NCI-H2029 (cell line): Measurements from ENCODE around the gene RAET1L.
"Not testable (repeated sequence)": the region's sequence is repeated elsewhere in the genome, so short reads cannot be mapped to it uniquely, and the experiment has no call there.

Experiments used
- DNase-seq: peaks from one replicate; lab custom pipeline; 2025; lab: John Stamatoyannopoulos, UW

Gene RAET1L

DNA sequence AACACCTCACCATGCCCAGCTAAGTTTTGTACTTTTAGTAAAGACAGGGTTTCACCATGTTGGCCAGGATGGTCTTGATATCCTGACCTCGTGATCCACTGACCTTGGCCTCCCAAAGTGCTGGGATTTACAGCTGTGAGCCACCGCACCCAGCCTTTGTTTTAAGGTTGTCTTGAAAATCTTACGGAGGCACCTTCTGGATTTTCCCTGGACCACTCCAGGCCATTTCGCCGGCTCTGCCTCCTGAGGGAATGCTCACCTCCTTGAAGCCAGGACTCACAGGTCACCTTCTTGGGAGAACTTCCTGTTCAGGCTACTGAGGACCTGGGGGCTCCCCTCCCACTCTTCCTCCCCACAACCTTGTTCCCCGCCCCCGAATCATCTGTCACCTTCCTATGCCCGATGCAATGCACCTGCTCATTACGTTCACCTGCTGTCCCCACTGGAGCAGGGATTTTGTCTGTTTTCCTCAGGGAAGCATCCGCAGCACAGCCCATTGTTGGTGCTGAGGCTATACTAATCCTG is 19.4 kb upstream of the RAET1L start:
- DNase-seq: no peak

DNA sequence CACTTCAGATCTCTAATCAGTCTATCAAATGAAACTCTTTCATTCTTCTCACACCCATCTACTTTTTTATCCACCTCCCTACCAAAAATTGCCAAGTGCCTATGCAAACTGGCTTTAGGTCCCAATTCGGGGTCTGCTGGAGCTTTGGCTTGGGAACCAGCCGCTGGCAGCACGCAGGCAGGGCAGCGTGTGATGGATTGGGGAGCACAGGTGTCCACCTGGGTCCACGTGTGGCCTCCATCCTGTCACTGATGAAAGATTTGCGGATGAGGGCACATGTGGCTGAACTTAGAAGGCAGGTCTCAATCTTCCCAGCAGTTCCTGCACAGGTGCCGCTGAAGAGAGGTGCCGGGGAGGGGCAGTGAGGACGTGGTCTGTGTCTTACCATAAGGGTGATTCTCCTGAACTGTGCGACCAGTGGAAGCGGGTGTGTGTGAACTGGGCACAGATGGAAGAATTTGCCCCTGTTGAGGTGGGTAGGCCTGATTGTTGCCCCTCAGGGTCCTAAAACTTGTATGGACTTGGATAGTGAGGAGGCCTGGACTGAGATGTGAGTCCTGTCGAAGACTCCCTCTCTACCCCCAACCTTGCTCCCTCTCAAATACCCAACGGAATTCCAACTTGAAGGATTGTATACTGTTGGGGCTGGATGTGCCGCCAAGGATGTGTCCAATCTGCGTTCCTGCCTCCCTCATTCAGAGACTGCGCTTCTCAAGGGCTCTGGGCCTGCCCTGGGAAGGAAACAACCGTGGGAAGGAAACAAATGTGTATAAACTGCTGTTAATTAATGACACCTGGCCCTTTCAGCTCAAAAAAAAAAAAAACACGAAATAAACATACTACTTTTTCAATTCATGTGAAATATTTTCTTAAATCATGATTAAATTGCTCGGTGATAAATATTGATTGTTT is 18.4 kb upstream of the RAET1L start:
- DNase-seq: no peak

DNA sequence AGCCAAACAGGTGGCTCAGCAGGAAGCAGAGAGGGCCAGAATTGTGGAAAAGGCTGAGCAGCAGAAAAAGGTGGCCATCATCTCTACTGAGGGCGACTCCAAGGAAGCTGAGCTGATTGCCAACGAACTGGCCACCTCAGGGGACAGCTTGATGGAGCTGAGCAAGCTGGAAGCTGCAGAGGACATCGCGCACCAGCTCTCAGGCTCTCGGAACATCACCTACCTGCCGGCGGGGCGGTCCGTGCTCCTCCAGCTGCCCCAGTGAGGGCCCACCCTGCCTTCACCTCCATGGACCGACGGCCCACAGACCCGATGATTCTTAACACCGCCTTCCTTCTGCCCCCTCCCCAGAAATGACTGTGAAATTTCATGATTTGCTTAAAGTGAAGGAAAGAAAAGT is 17.8 kb upstream of the RAET1L start:
- no peak for DNase-seq

DNA sequence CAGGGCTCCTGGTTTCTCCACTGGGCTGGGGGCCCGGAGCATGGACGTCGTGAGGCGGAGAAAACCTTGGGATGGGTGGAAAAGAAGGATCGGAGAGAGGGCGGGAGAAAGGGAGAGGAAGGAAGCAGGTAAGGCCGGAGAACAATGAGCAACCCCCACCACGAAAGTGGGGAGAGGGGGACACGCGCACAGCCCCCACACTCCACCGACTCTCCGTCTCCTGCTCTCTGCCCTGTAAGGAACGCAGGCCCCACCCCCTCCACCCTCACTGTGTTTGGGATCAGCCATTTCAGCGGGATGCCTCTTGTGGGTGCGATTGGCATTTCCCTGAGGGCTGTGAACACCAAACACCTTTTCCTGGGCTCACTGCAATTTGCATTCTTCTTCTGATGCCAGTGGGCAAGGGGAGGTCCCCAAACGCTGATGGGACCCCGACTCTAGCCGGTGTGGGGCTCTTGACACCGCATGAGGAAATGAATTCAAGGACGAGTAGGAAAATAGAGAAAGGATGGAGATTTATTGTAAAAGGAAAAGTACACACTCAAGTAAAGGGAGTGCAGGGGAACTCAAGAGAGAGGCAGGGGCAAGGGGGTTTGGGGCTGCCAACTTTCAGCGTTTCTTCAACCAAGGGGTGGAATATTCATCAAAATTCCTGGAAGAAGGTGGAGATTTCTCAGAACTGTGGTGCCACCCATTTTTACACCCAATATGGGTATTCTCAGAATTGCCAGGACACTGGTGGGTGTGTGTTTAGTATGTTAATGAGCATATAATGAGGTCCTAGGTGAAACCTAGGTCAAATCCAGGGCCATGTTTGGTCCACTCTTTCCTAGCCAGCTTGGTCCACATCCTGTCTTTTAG is 13.1 kb upstream of the RAET1L start:
- no peak for DNase-seq

DNA sequence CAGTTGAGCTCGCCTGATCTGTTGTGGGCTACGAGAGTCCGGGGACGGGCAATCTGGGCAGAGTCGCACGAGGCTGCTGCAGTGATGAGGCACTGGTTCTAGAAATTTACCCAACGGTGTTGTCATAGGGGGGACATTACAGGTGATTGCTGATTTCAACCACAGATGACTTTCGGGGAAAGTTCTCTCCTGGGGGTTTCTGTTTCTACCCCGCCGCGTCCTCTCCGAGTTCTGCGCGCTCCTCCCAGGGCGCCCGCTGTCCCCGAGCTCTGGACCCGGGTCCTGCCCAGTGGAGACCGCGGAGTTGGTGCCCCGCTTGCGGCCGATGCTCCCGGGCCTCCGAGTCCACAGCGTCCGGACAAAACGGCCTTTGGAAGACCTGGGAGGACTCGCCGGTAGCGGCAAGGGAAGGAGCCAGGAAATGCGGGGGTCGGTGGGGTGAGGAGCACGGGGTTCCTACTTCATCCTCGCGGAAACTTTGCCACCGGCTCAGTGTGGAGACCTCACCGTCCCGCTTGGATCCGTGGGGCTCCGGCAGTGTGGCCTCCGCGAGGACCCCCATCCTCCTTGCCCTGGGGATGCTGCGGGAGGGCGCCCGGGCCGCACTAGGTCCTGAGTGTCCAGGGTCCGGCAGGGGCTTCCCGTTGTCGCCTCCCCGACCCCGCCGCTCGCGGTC is 12.3 kb upstream of the RAET1L start:
- DNase-seq: no peak

DNA sequence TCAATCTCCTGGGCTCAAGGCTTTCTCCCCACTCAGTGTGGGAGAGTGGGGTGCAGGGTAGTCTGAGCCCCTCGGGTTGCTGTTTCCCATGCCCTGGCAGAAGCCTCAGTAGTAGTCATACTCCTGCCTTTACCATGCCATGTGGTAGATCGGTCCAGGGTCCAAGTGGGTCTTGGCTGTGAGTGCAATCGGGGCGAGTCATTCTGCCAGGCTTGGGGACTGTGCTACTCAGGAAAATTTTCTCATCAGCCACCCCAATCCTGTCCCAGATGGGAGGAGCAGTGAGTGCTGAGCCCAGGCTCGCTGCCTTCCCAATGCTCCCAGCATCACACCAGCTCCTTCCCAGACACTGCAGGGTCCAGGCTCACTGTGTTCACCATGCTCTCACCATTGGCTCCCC is 10.7 kb upstream of the RAET1L start:
- no peak for DNase-seq

DNA sequence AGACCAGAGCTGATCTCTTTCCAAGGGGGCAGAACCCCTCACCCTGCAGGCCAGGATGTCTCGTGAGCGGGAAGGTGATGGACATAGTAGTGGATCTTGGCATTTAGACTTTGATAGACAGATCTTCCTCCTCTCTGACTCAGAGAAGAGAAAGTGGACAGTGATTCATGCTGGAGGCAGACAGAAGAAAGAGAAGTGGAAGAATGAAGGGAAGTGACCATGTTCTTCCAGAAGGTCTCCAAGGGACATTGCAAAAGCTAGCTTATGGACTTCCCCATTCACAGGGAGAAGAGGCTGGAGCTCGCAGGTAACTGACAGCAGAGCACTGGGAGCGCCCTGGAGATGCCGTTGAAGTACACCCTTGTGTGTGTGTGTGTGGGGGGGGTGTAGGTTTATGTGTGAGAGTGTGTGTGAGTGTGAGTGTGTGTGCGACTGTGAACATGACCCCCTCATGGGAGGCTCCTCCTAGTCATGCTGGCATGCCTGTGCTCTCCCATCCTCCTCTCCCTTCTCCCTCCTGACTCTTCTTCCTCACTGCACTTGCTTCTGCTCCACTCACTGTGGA is 8.0 kb upstream of the RAET1L start:
- DNase-seq: no peak

DNA sequence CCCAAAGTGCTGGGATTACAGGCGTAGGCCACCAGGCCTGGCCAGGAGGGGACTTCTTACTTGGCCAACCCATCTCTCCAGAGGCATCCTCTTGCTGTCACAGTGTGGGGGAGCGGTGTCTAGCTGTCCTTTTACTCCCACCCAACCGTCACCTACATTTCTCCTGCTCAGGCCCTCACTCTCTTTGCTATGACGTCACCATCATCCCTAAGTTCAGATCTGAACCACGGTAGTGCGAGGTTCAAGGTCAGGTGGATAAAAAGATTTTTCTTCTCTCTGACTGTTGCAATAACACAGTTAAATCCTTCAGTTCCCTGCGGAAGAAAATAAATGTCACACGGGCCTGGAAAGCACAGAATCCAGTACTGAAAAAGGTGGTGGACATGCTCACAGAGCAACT is 7.3 kb upstream of the RAET1L start:
- DNase-seq: no peak

DNA sequence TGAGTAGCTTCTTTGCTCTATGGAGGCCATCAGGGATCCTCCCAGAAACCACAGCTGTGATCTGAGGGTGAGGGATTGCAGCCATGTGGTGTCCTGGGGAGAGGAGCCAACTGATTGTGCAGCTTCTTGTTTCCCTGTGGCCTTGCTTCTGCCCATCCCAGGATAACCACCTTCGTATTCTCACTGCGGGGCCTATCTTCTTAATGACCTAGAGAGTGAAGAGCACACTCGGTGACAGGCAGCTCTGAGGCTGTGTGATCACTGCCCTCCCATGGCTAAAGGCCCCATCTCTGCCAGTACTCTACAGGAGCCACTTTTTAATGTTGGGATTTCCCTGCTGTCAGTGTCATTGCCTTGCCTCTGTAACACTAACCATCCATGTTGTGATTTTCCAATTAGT is 5.3 kb upstream of the RAET1L start:
- no peak for DNase-seq

DNA sequence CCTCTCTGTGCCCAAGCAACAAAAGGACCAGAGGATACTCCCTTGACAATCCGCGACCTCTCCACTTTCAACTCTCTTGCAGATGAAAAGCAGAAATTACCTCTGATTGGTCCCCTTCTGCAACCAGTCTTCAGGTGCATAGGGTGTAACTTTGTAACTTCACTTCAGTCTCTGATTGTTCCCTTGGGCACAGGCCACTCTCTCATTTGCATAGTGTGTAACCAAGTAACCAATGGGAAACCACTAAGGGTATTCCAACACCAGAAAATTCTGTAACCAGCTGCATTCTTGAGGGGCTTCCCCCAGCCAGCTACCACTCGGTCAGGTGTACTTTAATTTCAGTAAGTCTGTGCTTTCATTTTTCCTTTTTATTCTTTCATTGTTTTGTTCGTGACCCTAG is 4.4 kb upstream of the RAET1L start:
- no peak for DNase-seq

DNA sequence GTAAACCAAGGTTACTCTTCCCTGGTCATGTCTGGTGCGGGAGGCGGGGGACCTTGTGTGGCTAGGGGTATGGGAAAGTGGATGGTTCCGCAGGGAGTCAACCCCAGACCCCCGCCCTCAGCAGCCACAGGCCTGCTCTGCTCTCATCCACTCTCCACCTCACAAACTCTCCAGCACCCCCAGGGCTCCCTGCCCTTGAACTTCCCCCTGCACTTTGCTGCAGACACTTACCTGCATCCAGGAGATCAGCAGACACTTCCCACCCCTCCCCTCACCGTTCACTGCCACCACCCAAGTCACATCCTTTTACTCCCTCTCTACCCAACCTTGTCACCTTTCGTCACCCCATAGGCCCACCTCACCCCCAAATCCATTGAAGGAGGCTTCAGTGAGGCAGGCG is 3.9 kb upstream of the RAET1L start:
- no peak for DNase-seq

DNA sequence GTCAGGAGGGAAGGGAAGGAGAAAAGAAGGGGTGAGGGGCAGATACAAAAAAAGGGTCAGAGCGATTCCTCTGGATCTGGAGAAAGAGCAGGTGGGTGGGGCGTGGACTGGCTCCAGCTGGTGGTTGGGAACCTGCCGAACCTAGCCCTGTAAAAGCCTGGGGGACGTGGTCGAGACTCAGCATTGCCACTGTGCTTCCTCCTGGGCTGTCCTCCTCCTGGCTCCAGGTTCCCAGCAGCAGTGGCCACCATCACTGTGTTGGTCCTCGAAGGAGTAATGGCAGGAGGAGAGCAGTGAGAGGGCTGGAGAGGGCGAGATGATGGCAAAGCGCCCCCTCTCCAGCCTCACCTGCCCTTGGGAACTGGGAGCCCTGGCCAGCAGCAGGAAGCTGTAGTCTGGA is 3.5 kb upstream of the RAET1L start:
- DNase-seq: no peak

DNA sequence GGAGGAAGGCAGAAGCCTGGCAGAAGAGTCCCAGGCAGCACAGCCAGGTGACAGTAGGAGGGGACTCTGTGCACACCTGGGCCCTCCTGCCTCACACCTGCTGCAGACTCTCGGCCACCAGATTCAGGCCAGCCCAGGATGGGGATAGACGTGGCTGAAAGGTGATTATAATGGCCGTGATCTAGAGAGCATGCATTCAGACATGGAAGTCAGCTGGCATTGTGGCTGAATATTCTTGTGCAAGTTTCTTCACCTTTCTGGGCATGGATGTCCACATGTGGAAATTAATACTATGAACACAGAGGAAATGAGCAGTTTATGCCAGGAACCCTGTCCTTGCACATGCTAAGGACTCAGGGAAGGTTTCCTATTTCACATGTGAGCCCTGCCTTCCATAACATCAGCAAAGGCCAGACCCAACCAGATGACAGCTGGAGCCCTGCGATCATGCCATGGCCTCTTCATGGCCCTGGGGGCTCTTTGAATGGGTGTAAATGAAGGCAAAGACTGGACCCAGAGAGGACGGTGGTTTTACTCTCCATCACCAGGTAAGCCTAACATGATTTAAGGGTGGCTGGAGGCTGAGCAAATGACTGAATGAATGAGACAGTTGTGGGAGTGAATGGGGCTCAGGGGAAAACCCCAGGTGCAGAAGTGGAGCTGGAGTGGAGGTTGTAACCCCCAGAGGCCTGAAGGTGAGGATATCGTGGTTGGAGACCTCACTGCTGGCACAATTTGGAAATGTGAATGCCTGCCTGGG is 2.7 kb upstream of the RAET1L start:
- no peak for DNase-seq

DNA sequence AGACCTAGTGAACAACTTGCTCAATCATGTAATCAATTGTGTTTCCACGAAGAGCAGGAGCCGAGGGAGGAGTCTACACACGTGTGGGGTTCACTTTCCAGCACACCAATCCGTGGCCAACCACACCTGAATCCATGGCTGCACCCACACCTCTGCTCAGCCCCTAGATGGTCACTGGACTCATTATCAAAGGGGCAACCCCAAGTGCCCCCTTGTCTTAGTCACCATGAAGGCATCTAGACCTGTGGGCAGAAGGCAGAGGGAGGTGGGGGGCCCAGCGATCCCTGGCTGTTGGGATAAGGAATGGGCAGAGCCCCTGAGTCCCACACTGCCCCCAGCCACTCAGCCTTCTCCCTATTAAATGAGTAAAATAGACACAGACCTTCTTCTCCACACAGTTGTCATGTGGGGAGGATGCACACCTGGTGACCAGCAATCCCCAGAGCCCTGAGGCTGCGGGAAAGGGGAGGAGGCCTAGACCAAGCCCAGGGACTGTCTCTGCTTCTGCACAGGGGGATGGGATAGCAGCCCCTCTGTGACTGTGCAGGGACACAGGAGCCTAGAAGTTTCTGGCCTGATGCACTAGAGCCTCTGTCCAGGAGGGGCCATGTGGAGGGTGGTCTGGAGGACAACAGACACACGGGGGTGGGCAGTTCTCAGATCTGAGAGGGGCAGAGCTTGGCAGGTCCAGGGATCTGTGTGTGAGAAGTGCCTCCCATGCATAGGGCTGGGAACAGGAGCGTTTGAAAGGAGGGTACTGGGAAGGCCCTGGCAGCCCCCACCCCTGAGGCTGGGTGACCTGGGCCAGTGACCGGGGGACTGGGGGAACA is 1.9 kb upstream of the RAET1L start:
- no peak for DNase-seq

DNA sequence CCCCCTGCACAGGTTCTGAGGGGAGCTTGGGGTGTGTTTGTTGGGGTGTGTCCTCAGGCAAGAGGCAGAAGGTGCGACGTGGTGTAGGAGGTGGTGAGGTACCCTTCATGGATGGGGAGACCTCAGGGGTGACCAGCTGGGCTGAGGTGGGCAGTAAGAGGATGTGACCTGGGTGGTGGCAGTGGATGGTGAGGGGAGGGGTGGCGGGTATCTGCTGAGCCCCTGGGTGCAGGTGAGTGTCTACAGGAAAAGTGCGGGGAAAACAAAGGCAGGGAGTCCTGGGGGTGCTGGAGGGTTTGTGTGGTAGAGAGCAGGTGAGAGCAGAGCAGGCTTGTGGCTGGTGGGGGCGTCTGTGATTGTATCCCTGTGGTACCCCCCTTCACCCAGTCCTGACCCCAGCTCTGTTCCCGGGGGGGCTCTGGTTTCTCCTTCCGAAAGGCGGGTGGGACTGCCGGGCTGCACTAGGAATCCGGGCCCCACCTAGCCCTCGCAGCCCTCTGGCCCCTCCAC is 631 bp downstream of the RAET1L start:
- DNase-seq: no peak

DNA sequence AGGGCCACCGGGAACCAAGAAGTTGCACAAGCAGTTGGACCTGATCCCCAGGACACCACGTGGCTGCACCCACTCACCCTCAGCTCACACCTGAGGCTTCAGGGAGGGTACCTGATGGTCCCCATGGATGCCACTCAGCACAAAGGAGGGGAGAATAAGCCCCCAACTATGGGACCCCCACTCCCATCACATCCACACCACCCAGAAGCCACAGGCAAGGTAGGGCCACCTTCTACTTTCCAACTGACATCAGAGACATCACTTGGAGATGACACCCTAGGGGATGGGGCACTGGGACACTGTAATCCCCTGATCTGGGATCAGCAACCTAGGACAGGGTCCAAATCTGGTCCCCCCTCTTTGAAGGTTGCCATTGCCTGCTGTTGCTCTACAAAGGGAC is 1.3 kb downstream of the RAET1L start:
- DNase-seq: not testable (repeated sequence)

DNA sequence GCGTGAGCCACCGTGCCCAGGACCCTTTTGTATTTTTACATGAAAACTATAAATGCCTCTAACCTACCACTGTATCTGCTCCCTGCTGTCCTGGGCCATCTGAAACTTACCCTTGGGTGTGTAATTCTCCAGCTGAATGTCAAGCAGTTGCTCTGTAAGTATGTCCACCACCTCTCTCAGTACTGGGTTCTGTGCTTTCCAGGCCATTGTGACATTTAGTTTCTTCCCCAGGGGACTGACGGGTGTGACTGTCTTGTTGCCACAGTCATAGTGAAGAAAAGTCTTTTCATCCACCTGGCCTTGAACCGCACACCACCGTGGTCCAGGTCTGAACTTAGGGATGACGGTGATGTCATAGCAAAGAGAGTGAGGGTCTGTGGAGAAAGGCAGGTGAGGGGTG is 3.5 kb downstream of the RAET1L start:
- DNase-seq: not testable (repeated sequence)

DNA sequence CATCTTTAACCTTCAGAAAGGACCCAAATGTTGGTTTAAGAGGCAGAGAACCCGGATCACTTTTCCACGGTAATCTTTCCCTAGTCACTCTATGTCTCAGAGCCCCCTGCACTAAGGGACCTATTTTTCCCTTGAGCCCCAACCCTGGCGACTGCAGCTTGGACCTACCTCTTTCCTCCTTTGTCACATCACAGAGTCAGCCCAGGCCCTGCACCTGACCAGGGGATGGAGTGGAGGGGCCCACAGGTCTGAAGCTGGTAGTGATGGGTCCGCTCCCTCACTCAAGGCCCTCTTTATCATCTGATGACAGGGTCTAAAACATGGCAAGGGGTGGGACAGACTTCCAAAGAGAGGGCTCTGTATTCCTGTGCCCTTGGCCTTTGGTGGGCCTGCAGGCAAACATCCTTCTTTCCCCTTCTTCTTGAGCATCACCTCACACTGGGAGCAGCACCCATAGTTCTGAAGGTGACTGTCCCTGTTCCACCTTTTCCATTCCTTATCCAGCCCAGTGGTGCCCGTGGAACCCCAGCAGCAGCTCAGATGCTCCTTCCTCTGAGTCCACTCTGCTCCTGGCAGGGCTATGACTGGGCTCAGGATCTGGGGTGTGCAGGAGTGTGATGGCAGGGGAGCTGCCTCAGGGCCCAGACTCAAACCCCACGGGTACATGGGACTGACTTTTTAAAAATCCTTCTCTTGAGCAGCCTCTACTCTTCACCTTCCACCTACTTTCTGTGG is 6.3 kb downstream of the RAET1L start:
- no peak for DNase-seq

DNA sequence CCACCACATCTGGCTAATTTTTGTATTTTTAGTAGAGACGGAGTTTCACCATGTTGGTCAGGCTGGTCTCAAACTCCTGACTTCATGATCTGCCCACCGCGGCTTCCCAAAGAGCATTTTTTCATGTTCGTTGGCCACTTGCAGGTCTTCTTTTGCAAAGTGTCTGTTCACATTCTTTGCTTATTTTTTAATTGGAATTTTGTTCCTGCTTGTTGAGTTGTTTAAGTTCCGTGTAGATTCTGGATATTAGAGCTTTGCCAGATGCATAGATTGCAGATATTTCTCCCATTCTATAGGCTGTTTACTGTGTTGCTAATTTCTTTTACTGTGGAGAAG is 8.2 kb downstream of the RAET1L start:
- DNase-seq: not testable (repeated sequence)
